Keratinocyte (primary cell): ENCODE data around the gene KLHL33.

ENCODE experiments used
- EZH2 ChIP-seq: IDR thresholded peaks from one replicate; pipeline ENCODE4 v1.6.1; 2012; ENCODE audit warnings: inconsistent platforms, mild to moderate bottlenecking, low read length, moderate library complexity
- TF ChIP-seq, protein P1 (sequence below), 3 experiments: IDR thresholded peaks in 1 of 3; conservative IDR thresholded peaks in 1 of 3; optimal IDR thresholded peaks in 1 of 3; 2 replicates in 2 of 3; 3 replicates in 1 of 3; pipeline versions ENCODE3 to v1.5.1; 2011; ENCODE audit warnings: low read length in 3 of 3, mild to moderate bottlenecking in 3 of 3, moderate library complexity in 2 of 3, control low read depth in 1 of 3, inconsistent platforms in 1 of 3; ENCODE audit not compliant: insufficient read depth in 2 of 3; ENCODE audit errors: extremely low read depth in 1 of 3

GRCh38 chr14:20461225-20462141, 25.5 kb upstream of the KLHL33 start, which contains the start of gene PIP4P1:
- TF ChIP-seq, protein P1, sequence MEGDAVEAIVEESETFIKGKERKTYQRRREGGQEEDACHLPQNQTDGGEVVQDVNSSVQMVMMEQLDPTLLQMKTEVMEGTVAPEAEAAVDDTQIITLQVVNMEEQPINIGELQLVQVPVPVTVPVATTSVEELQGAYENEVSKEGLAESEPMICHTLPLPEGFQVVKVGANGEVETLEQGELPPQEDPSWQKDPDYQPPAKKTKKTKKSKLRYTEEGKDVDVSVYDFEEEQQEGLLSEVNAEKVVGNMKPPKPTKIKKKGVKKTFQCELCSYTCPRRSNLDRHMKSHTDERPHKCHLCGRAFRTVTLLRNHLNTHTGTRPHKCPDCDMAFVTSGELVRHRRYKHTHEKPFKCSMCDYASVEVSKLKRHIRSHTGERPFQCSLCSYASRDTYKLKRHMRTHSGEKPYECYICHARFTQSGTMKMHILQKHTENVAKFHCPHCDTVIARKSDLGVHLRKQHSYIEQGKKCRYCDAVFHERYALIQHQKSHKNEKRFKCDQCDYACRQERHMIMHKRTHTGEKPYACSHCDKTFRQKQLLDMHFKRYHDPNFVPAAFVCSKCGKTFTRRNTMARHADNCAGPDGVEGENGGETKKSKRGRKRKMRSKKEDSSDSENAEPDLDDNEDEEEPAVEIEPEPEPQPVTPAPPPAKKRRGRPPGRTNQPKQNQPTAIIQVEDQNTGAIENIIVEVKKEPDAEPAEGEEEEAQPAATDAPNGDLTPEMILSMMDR (optimal IDR thresholded peaks at IDR 0.05 in 1 of 3, IDR thresholded peaks at IDR 0.05 in 1 of 3, conservative IDR thresholded peaks at IDR 0.05 in 1 of 3; ENCODE audit: extremely low read depth in 1 of 3, insufficient read depth in 2 of 3, low read length in 3 of 3), result no peak
- TF ChIP-seq EZH2, result peak; percentile 46
